ENCODE measurements around the gene PEDS1. TPM values are rescaled to one million over a fixed set of nuclear protein-coding genes. Genes with fewer than 3 reads are reported as not detected.
A peak's percentile ranks its signal among the peaks of the same experiment; 100 is the strongest.

Gene PEDS1
- total and polyA plus RNA-seq, 2 of the 13 experiments (the other 11 are each of a cell fraction or from before 2014, with no cell fraction given) = 30.5 to 93.9 TPM

DNA sequence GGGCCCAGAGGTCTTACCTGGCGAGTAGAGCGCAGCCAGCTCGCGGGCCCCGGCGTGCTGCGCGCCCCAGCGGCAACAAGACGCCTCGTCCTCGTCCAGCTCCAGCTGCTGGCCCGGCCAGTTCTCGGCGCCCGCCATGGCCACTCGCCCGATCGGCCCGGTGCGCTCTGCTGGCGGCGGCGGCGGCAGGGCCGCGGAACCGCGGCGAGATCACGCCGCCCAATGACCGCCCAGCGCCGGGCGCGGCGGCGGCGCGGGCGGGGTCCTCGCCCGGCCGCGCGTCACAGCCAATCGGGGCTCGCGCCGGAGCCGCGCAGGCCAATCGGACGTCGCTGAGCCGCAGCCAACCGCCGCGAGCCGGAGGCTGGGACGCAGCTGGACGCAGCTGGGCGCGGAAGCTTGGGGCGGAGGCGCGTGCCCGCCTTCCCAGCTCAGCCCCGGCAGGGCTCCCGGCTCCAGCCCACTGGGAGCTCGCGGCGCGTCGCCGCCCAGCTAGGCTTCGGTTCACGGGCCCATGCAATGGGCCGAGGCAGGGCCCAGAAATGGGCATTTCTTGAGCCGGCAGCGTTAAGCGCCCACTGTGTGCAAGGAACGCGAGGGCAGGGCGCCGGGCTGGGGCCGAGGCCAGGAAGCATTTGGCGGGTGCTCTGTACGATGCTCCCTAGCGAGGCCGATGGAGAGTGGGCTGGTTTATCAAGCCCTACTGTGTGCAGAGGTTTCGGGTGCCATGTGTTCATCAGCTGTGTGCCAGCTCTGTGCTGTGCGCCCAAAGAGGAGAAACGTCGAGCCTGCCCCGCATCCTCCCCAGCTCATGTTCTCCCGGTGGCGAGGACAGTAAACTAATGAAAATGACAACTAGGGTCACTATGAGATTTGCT, at the start of gene PEDS1 (continued):
- TF ChIP-seq, protein P1, sequence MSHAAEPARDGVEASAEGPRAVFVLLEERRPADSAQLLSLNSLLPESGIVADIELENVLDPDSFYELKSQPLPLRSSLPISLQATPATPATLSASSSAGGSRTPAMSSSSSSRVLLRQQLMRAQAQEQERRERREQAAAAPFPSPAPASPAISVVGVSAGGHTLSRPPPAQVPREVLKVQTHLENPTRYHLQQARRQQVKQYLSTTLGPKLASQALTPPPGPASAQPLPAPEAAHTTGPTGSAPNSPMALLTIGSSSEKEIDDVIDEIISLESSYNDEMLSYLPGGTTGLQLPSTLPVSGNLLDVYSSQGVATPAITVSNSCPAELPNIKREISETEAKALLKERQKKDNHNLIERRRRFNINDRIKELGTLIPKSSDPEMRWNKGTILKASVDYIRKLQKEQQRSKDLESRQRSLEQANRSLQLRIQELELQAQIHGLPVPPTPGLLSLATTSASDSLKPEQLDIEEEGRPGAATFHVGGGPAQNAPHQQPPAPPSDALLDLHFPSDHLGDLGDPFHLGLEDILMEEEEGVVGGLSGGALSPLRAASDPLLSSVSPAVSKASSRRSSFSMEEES (CRISPR knock-in tag; IDR thresholded peaks at IDR 0.05) = peak; percentile 73
- peak; percentile 55 for TF ChIP-seq MIER2 (CRISPR knock-in tag; IDR thresholded peaks at IDR 0.05)
- no peak for TF ChIP-seq ZNF496 (CRISPR knock-in tag; IDR thresholded peaks at IDR 0.05; ENCODE audit: insufficient replicate concordance)
- TF ChIP-seq ELF4 (CRISPR knock-in tag; IDR thresholded peaks at IDR 0.05; ENCODE audit: borderline replicate concordance) = no peak
- no peak for TF ChIP-seq NFE2 (CRISPR knock-in tag; IDR thresholded peaks at IDR 0.05)
- 0 out of 2 replicates have a peak, but pooled peaks have one; percentile 44 for TF ChIP-seq JUND (CRISPR knock-in tag; IDR thresholded peaks at IDR 0.05)
- TF ChIP-seq MBNL3 (CRISPR knock-in tag; conservative IDR thresholded peaks at IDR 0.05) = no peak
- TF ChIP-seq GLI4 (CRISPR knock-in tag; IDR thresholded peaks at IDR 0.05; ENCODE audit: borderline replicate concordance) = no peak
- no peak for TF ChIP-seq ZNF180 (CRISPR knock-in tag; IDR thresholded peaks at IDR 0.05; ENCODE audit: borderline replicate concordance, low read depth)
- no peak for TF ChIP-seq MAFF (IDR thresholded peaks at IDR 0.05; ENCODE audit: low read depth, low read length)
- TF ChIP-seq, protein P2, sequence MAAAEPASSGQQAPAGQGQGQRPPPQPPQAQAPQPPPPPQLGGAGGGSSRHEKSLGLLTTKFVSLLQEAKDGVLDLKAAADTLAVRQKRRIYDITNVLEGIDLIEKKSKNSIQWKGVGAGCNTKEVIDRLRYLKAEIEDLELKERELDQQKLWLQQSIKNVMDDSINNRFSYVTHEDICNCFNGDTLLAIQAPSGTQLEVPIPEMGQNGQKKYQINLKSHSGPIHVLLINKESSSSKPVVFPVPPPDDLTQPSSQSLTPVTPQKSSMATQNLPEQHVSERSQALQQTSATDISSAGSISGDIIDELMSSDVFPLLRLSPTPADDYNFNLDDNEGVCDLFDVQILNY (CRISPR knock-in tag; conservative IDR thresholded peaks at IDR 0.05) = peak; percentile 72
- no peak for TF ChIP-seq RFXANK (CRISPR knock-in tag; IDR thresholded peaks at IDR 0.05)
- no peak for TF ChIP-seq SYNCRIP (IDR thresholded peaks at IDR 0.05; ENCODE audit: insufficient read depth, low read depth, low read length)
- peak; percentile 85; the same call in 1 of the 2 replicates for TF ChIP-seq ERF (CRISPR knock-in tag; IDR thresholded peaks at IDR 0.05)
- peak; percentile 97 for TF ChIP-seq TMF1 (CRISPR knock-in tag; IDR thresholded peaks at IDR 0.05; ENCODE audit: low read depth)
- peak; percentile 99 for TF ChIP-seq ZBTB8A (CRISPR knock-in tag; IDR thresholded peaks at IDR 0.05; ENCODE audit: borderline replicate concordance, low read depth)
- TF ChIP-seq, protein P3, sequence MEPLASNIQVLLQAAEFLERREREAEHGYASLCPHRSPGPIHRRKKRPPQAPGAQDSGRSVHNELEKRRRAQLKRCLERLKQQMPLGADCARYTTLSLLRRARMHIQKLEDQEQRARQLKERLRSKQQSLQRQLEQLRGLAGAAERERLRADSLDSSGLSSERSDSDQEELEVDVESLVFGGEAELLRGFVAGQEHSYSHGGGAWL (CRISPR knock-in tag; IDR thresholded peaks at IDR 0.05) = peak; percentile 97
- TF ChIP-seq PHF8 (CRISPR knock-in tag; IDR thresholded peaks at IDR 0.05) = peak; percentile 96
- TF ChIP-seq, protein P4, sequence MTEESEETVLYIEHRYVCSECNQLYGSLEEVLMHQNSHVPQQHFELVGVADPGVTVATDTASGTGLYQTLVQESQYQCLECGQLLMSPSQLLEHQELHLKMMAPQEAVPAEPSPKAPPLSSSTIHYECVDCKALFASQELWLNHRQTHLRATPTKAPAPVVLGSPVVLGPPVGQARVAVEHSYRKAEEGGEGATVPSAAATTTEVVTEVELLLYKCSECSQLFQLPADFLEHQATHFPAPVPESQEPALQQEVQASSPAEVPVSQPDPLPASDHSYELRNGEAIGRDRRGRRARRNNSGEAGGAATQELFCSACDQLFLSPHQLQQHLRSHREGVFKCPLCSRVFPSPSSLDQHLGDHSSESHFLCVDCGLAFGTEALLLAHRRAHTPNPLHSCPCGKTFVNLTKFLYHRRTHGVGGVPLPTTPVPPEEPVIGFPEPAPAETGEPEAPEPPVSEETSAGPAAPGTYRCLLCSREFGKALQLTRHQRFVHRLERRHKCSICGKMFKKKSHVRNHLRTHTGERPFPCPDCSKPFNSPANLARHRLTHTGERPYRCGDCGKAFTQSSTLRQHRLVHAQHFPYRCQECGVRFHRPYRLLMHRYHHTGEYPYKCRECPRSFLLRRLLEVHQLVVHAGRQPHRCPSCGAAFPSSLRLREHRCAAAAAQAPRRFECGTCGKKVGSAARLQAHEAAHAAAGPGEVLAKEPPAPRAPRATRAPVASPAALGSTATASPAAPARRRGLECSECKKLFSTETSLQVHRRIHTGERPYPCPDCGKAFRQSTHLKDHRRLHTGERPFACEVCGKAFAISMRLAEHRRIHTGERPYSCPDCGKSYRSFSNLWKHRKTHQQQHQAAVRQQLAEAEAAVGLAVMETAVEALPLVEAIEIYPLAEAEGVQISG (CRISPR knock-in tag; IDR thresholded peaks at IDR 0.05) = peak; percentile 83
- TF ChIP-seq, protein P5, sequence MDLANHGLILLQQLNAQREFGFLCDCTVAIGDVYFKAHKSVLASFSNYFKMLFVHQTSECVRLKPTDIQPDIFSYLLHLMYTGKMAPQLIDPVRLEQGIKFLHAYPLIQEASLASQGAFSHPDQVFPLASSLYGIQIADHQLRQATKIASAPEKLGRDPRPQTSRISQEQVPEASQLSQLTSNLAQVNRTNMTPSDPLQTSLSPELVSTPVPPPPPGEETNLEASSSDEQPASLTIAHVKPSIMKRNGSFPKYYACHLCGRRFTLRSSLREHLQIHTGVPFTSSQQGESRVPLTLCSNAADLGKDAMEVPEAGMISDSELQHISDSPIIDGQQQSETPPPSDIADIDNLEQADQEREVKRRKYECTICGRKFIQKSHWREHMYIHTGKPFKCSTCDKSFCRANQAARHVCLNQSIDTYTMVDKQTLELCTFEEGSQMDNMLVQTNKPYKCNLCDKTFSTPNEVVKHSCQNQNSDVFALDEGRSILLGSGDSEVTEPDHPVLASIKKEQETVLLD (CRISPR knock-in tag; IDR thresholded peaks at IDR 0.05; ENCODE audit: low read depth) = peak; percentile 88
- TF ChIP-seq MED13 (CRISPR knock-in tag; IDR thresholded peaks at IDR 0.05) = no peak; the same call in 1 of the 2 replicates
- TF ChIP-seq ZNF329 (CRISPR knock-in tag; IDR thresholded peaks at IDR 0.05; ENCODE audit: low read depth) = peak; percentile 95
- TF ChIP-seq ZNF83 (CRISPR knock-in tag; IDR thresholded peaks at IDR 0.05; ENCODE audit: borderline replicate concordance) = no peak

Measured in HepG2 (cell line).